Trophoblast cell (in vitro differentiated cells and primary cell): ENCODE measurements around the gene TRMT112.

Experiments
- DNase-seq, 2 donors: peaks; one replicate each; pipeline ENCODE4 v3.0.0-alpha.2; 2016
- H2AFZ ChIP-seq: 2 replicates; pipeline ENCODE4 v1.6.1; 2013; ENCODE audit warnings: low read length, moderate library complexity, mild to moderate bottlenecking; ENCODE audit not compliant: insufficient read depth, poor library complexity
- H2AK5ac ChIP-seq: 2 replicates; pipeline ENCODE4 v1.6.1; 2013; ENCODE audit warnings: mild to moderate bottlenecking, low read length
- H2BK120ac ChIP-seq: 2 replicates; pipeline ENCODE4 v1.6.1; 2013; ENCODE audit warnings: low read length, mild to moderate bottlenecking, moderate library complexity; ENCODE audit not compliant: insufficient read depth, poor library complexity
- H2BK12ac ChIP-seq: 2 replicates; pipeline ENCODE4 v1.6.1; 2013; ENCODE audit warnings: mild to moderate bottlenecking, low read length, moderate library complexity
- H2BK5ac ChIP-seq: 2 replicates; pipeline ENCODE4 v1.6.1; 2013; ENCODE audit warnings: low read length, low read depth, moderate library complexity, mild to moderate bottlenecking; ENCODE audit not compliant: poor library complexity
- H3K14ac ChIP-seq: 2 replicates; pipeline ENCODE4 v1.6.1; 2013; ENCODE audit warnings: mild to moderate bottlenecking, low read length
- H3K18ac ChIP-seq: 2 replicates; pipeline ENCODE4 v1.6.1; 2013; ENCODE audit warnings: mild to moderate bottlenecking, low read length
- H3K23ac ChIP-seq: 2 replicates; pipeline ENCODE4 v1.6.1; 2013; ENCODE audit warnings: low read length
- H3K27ac ChIP-seq: 2 replicates; pipeline ENCODE4 v1.5.1; 2013; ENCODE audit warnings: low read depth, mild to moderate bottlenecking, inconsistent platforms, low read length, moderate library complexity
- H3K27me3 ChIP-seq: 2 replicates; pipeline ENCODE4 v1.6.1; 2013; ENCODE audit warnings: inconsistent platforms, mild to moderate bottlenecking, low read length, moderate library complexity; ENCODE audit not compliant: insufficient read depth
- H3K36me3 ChIP-seq, 2 experiments: 1 replicate in 1 of 2; 2 replicates in 1 of 2; pipeline ENCODE4 v1.6.1; 2013; ENCODE audit warnings: low read length in 2 of 2, mild to moderate bottlenecking in 2 of 2, moderate library complexity in 1 of 2; ENCODE audit not compliant: insufficient read depth in 2 of 2, control insufficient read depth in 1 of 2
- H3K4ac ChIP-seq: 2 replicates; pipeline ENCODE4 v1.6.1; 2013; ENCODE audit warnings: low read depth, mild to moderate bottlenecking, low read length, moderate library complexity
- H3K4me1 ChIP-seq, 2 experiments: 1 replicate in 1 of 2; 2 replicates in 1 of 2; pipeline ENCODE4 v1.6.1; 2013; ENCODE audit warnings: low read length in 2 of 2, mild to moderate bottlenecking in 2 of 2, moderate library complexity in 1 of 2; ENCODE audit not compliant: insufficient read depth in 2 of 2, control insufficient read depth in 1 of 2
- H3K4me2 ChIP-seq: 2 replicates; pipeline ENCODE4 v1.6.1; 2013; ENCODE audit warnings: inconsistent platforms, mild to moderate bottlenecking, low read length, moderate library complexity
- H3K4me3 ChIP-seq: 2 replicates; pipeline ENCODE4 v1.5.1; 2013; ENCODE audit warnings: mild to moderate bottlenecking, low read depth, low read length, inconsistent platforms
- H3K79me1 ChIP-seq: one replicate; pipeline ENCODE4 v1.6.1; 2013; ENCODE audit warnings: low read length
- H3K79me2 ChIP-seq: 2 replicates; pipeline ENCODE4 v1.6.1; 2013; ENCODE audit warnings: low read length, mild to moderate bottlenecking; ENCODE audit not compliant: control insufficient read depth, insufficient read depth, poor library complexity
- H3K9ac ChIP-seq: 2 replicates; pipeline ENCODE4 v1.6.1; 2013; ENCODE audit warnings: mild to moderate bottlenecking, low read length
- H3K9me3 ChIP-seq: 2 replicates; pipeline ENCODE4 v1.6.1; 2013; ENCODE audit warnings: low read depth, mild to moderate bottlenecking, control low read depth, inconsistent platforms, low read length; ENCODE audit not compliant: insufficient read depth
- H4K12ac ChIP-seq: 2 replicates; pipeline ENCODE4 v1.6.1; 2013; ENCODE audit warnings: low read depth, mild to moderate bottlenecking, low read length, moderate library complexity
- H4K8ac ChIP-seq: 2 replicates; pipeline ENCODE4 v1.6.1; 2013; ENCODE audit warnings: low read depth, mild to moderate bottlenecking, low read length, moderate library complexity
- H4K91ac ChIP-seq: one replicate; pipeline ENCODE4 v1.6.1; 2013; ENCODE audit warnings: low read depth, mild to moderate bottlenecking, low read length, moderate library complexity
- WGBS: extraction: QIAGEN DNeasy Blood & Tissue Kit; methylation state at CpG from one replicate; pipeline ENCODE4 v1.1.7; 2013; ENCODE audit warnings: missing lambda C conversion rate; ENCODE audit not compliant: insufficient read length, insufficient coverage; ENCODE audit errors: extremely low coverage; 5-methylcytosine and 5-hydroxymethylcytosine counted together

TRMT112 gene

DNA sequence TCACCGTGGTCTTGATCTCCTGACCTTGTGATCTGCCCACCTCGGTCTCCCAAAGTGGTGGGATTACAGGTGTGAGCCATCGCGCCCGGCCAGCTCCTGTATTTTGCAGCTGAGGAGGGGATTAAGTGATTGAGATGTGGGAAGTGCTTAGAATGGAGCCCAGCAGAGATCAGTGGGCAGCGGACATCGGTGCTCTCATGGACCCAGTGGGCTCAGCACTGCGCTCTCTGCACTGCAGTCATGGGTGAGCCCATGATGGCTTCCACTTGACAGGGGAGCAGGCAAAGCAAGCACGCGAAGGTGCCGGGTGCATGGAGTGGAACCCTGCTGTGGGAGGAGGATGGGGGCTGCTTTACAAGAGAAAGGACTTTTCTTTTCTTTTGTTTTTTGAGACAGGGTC lies 13.5 kb upstream of the TRMT112 start:
- Histone ChIP-seq H3K4me1 (peaks cover 5 to 8% of the 10 kb centered on the region in 2 experiments), H3K4me2 (no peak overlapping the region)
- DNase-seq: no peak

GRCh38 chr11:64327993-64328392 lies 10.6 kb upstream of the TRMT112 start:
- no peak for DNase-seq
- H3K36me3 ChIP-seq: peaks cover 2 to 5% of the 10 kb centered on the region in 2 experiments
- no peak overlapping the region for H4K8ac ChIP-seq
- no peak overlapping the region for H3K27ac ChIP-seq
- WGBS: no CpG with 5 or more reads among the region's 3 CpGs
- no peaks in the 10 kb centered on the region for H3K27me3 ChIP-seq
- H3K4me3 ChIP-seq: no peak overlapping the region
- no peaks in the 10 kb centered on the region for H3K79me2 ChIP-seq
- H2BK120ac ChIP-seq: no peak overlapping the region
- H3K9ac ChIP-seq: no peak overlapping the region
- H2AK5ac ChIP-seq: no peak overlapping the region
- H2BK5ac ChIP-seq: no peak overlapping the region
- H3K14ac ChIP-seq: no peak overlapping the region
- H3K79me1 ChIP-seq: no peaks in the 10 kb centered on the region
- no peak overlapping the region for H3K18ac ChIP-seq
- no peak overlapping the region for H4K91ac ChIP-seq
- no peak overlapping the region for H3K23ac ChIP-seq
- no peak overlapping the region for H4K12ac ChIP-seq
- H3K4me2 ChIP-seq: no peak overlapping the region
- H2AFZ ChIP-seq: no peak overlapping the region
- H3K9me3 ChIP-seq: no peaks in the 10 kb centered on the region
- no peak overlapping the region for H3K4ac ChIP-seq
- H2BK12ac ChIP-seq: no peak overlapping the region
- peaks cover 7 to 11% of the 10 kb centered on the region in 2 experiments for H3K4me1 ChIP-seq

More for the DNA sequence above, 13.5 kb upstream of the TRMT112 start:
- Histone ChIP-seq H3K9ac (no peak overlapping the region), H3K9me3 (no peaks in the 10 kb centered on the region), H4K12ac (no peak overlapping the region), H4K91ac (no peak overlapping the region), H3K4ac (no peak overlapping the region), H3K27me3 (no peaks in the 10 kb centered on the region), H2BK12ac (no peak overlapping the region), H3K23ac (no peak overlapping the region), H4K8ac (no peak overlapping the region), H3K14ac (no peak overlapping the region), H2AK5ac (no peak overlapping the region), H2AFZ (no peak overlapping the region), H3K79me1 (no peaks in the 10 kb centered on the region), H3K36me3 (no peaks in the 10 kb centered on the region), H3K4me3 (no peak overlapping the region), H3K18ac (no peak overlapping the region), H3K27ac (no peak overlapping the region), H2BK120ac (no peak overlapping the region), H2BK5ac (no peak overlapping the region), H3K79me2 (no peaks in the 10 kb centered on the region)
- WGBS: no CpG with 5 or more reads among the region's 11 CpGs

- no peak overlapping the region for H2BK5ac ChIP-seq
- no peak overlapping the region for H3K9ac ChIP-seq
- DNase-seq: no peak
- peaks cover 8 to 11% of the 10 kb centered on the region in 2 experiments for H3K36me3 ChIP-seq
- no peak overlapping the region for H4K12ac ChIP-seq
- H3K23ac ChIP-seq: no peak overlapping the region
- no peak overlapping the region for H3K4ac ChIP-seq
- no peak overlapping the region for H2BK12ac ChIP-seq
- no peaks in the 10 kb centered on the region for H3K27me3 ChIP-seq
- H2AFZ ChIP-seq: no peak overlapping the region
- no peak overlapping the region for H3K27ac ChIP-seq
- no peak overlapping the region for H4K91ac ChIP-seq
- H3K4me3 ChIP-seq: no peak overlapping the region
- no peak overlapping the region for H2AK5ac ChIP-seq
- H4K8ac ChIP-seq: no peak overlapping the region
- no peak overlapping the region for H3K18ac ChIP-seq
- H3K9me3 ChIP-seq: no peaks in the 10 kb centered on the region
- H2BK120ac ChIP-seq: no peak overlapping the region
- WGBS: no CpG with 5 or more reads among the region's 2 CpGs
- H3K14ac ChIP-seq: no peak overlapping the region
- H3K79me1 ChIP-seq: no peaks in the 10 kb centered on the region
- H3K4me1 ChIP-seq: peaks cover 11 to 17% of the 10 kb centered on the region in 2 experiments
- H3K79me2 ChIP-seq: no peaks in the 10 kb centered on the region
- no peak overlapping the region for H3K4me2 ChIP-seq
Observed at GRCh38 chr11:64327375-64327774, 10.0 kb upstream of the TRMT112 start.

DNA sequence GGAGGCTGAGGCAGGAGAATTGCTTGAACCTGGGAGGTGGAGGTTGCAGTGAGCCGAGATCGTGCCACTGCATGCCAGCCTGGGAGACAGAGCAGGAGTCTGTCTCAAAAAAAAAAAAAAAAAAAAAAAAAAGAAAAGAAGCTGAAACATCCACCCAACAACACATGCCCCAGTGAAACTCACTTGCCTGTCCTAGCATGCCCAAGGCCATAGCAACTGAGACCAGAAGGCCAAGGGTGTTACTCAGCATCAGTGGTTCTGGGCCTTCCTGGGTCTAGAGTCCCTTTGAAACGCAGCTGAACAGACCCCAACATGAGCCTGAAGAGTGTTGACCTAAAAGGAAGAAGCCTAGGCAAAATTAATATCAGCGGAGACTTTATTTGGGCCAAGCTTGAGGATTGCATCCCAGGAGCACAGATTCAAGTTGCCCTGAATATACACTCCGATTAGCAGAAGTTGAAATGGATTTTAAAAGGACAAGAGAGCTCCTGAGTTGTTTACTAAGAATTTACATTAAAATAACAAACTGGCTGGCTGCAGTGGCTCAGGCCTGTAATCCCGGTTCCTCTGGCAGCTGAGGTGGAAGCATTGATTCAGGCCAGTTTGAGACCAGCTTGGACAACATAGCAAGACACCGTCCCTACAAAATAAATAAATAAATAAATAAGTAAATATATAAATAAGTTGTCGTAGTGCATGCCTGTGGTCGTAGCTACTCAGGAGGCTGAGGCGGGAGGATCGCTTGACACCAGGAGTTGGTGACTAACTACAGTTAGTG lies 7.5 kb upstream of the TRMT112 start:
- H2AK5ac ChIP-seq: no peak overlapping the region
- no peak overlapping the region for H3K18ac ChIP-seq
- no peak overlapping the region for H4K12ac ChIP-seq
- peaks cover 25 to 30% of the 10 kb centered on the region in 2 experiments for H3K36me3 ChIP-seq
- no peak overlapping the region for H2BK12ac ChIP-seq
- no peak overlapping the region for H4K91ac ChIP-seq
- H3K4me2 ChIP-seq: no peak overlapping the region
- no CpG with 5 or more reads among the region's 11 CpGs for WGBS
- H2BK120ac ChIP-seq: no peak overlapping the region
- H3K27ac ChIP-seq: peak overlapping the region; percentile 31
- no peak overlapping the region for H4K8ac ChIP-seq
- no peak overlapping the region for H3K9ac ChIP-seq
- H2BK5ac ChIP-seq: no peak overlapping the region
- H3K4me1 ChIP-seq: peaks cover 11 to 19% of the 10 kb centered on the region in 2 experiments
- H2AFZ ChIP-seq: no peak overlapping the region
- DNase-seq: peak in 1 of 2 donors; percentile 62
- no peak overlapping the region for H3K14ac ChIP-seq
- no peaks in the 10 kb centered on the region for H3K79me1 ChIP-seq
- H3K27me3 ChIP-seq: no peaks in the 10 kb centered on the region
- no peaks in the 10 kb centered on the region for H3K79me2 ChIP-seq
- H3K4me3 ChIP-seq: no peak overlapping the region
- no peak overlapping the region for H3K23ac ChIP-seq
- no peak overlapping the region for H3K4ac ChIP-seq
- no peaks in the 10 kb centered on the region for H3K9me3 ChIP-seq
